Activated CD8-positive, alpha-beta T cell treated with anti-CD3 and anti-CD28 coated beads, Interleukin-2, amount 10 ng/mL, durations not matched to agents 7 days and 5 days (primary cell): ENCODE measurements around the gene MIAT. TPM values are rescaled to one million over a fixed set of nuclear protein-coding genes. Genes with fewer than 3 reads are reported as not detected.
A peak's percentile ranks its signal among the peaks of the same experiment; 100 is the strongest.

Experiments
- ATAC-seq: fragments of 150-1000 bp; cut with Tn5 transposase; one replicate; pipeline ENCODE4 v1.10.0; 2021; ENCODE audit warnings: moderate library complexity
- CTCF ChIA-PET: fragments of 350-600 bp; sonication (Branson Sonifier 250); formaldehyde crosslinking; loops from one replicate; lab custom pipeline; 2021; ENCODE audit warnings: antibody characterized with exemption; lab: Charles Lee
- POLR2A ChIA-PET: fragments of 350-600 bp; sonication (Branson Sonifier 250); formaldehyde crosslinking; loops from one replicate; lab custom pipeline; 2021; ENCODE audit warnings: antibody characterized with exemption; lab: Charles Lee
- DNase-seq: peaks from one replicate; pipeline ENCODE4 v3.0.0-alpha.2; 2020
- H3K27ac Mint-ChIP-seq: one replicate; pipeline ENCODE4 v1.8.0; 2021; ENCODE audit warnings: mild to moderate bottlenecking, mixed read lengths
- H3K27me3 Mint-ChIP-seq: one replicate; pipeline ENCODE4 v1.8.0; 2021; ENCODE audit warnings: low read depth, mixed read lengths
- H3K36me3 Mint-ChIP-seq: one replicate; pipeline ENCODE4 v1.8.0; 2021; ENCODE audit warnings: low read depth, mixed read lengths
- H3K4me1 Mint-ChIP-seq: one replicate; pipeline ENCODE4 v1.8.0; 2021; ENCODE audit warnings: low read depth, mixed read lengths
- H3K4me3 Mint-ChIP-seq: one replicate; pipeline ENCODE4 v1.8.0; 2021; ENCODE audit warnings: mild to moderate bottlenecking, mixed read lengths
- H3K9me3 Mint-ChIP-seq: one replicate; pipeline ENCODE4 v1.8.0; 2022; ENCODE audit warnings: mixed read lengths; ENCODE audit not compliant: insufficient read depth
- total RNA-seq, 2 experiments: library from RNA; stranded (reverse); gene quantifications; one replicate each; pipeline ENCODE4 v1.2.3, GENCODE V29; 2021

MIAT gene
- total RNA-seq, 2 experiments from 2014 or later: 23.6 to 26.3 TPM

- ATAC-seq: no peak
- Mint-ChIP-seq H3K27ac (no peak overlapping the region), H3K27me3 (no peaks in the 10 kb centered on the region), H3K9me3 (peaks cover 8% of the 10 kb centered on the region), H3K4me1 (peaks cover 14% of the 10 kb centered on the region), H3K36me3 (no peaks in the 10 kb centered on the region), H3K4me3 (no peak overlapping the region)
- ChIA-PET POLR2A (no interaction called here), CTCF (no interaction called here)
- no peak for DNase-seq
These were observed 22.3 kb upstream of the MIAT start for GRCh38 chr22:26635117-26635516.

- no peak for DNase-seq
- CTCF ChIA-PET: no interaction called here
- Mint-ChIP-seq H3K4me1 (peaks cover 23% of the 10 kb centered on the region), H3K27me3 (no peaks in the 10 kb centered on the region), H3K4me3 (no peak overlapping the region), H3K36me3 (peaks cover 3% of the 10 kb centered on the region), H3K27ac (peak overlapping the region; percentile 62), H3K9me3 (no peaks in the 10 kb centered on the region)
- POLR2A ChIA-PET: no interaction called here
- ATAC-seq: no peak
These were observed 21.1 kb upstream of the MIAT start for GRCh38 chr22:26636296-26636695.

GRCh38 chr22:26642465-26643417, 14.6 kb upstream of the MIAT start:
- ChIA-PET POLR2A (interaction anchor here (0.6 to 2.3 kb wide), 5 partner anchors 23 to 530 kb away, joined by 4 to 8 read pairs (median 4); partner anchors contain the start of genes HPS4 and SRRD), CTCF (interaction anchor here (0.7 to 1.7 kb wide), 12 partner anchors 9 to 278 kb away, joined by 3 to 6 read pairs (median 4); partner anchors contain the start of gene TFIP11)
- DNase-seq: peak; percentile 86
- Mint-ChIP-seq H3K9me3 (no peaks in the 10 kb centered on the region), H3K4me3 (peak overlapping the region; percentile 63), H3K36me3 (peaks cover 3% of the 10 kb centered on the region), H3K27me3 (no peaks in the 10 kb centered on the region), H3K27ac (peak overlapping the region; percentile 95), H3K4me1 (peaks cover 74% of the 10 kb centered on the region)
- peak; percentile 84 for ATAC-seq

- CTCF ChIA-PET: interaction anchor here (0.7 to 1.7 kb wide), 10 partner anchors 13 to 279 kb away, joined by 3 to 5 read pairs (median 4); no protein-coding TSS in a partner anchor
- ATAC-seq (no peak), DNase-seq (no peak)
- Mint-ChIP-seq H3K27ac (peak overlapping the region; percentile 95), H3K9me3 (no peaks in the 10 kb centered on the region), H3K4me1 (peaks cover 82% of the 10 kb centered on the region), H3K27me3 (no peaks in the 10 kb centered on the region), H3K36me3 (peaks cover 3% of the 10 kb centered on the region), H3K4me3 (peak overlapping the region; percentile 63)
- POLR2A ChIA-PET: interaction anchor here (2.2 to 2.3 kb wide), 2 partner anchors 52 to 140 kb away, joined by 4 to 6 read pairs; no protein-coding TSS in a partner anchor
These were observed 13.8 kb upstream of the MIAT start for GRCh38 chr22:26643418-26644100.

GRCh38 chr22:26646158-26646557, 11.2 kb upstream of the MIAT start:
- no peak for DNase-seq
- no peak for ATAC-seq
- H3K27me3 Mint-ChIP-seq: peaks cover 1% of the 10 kb centered on the region
- H3K9me3 Mint-ChIP-seq: no peaks in the 10 kb centered on the region
- POLR2A ChIA-PET: no interaction called here
- CTCF ChIA-PET: no interaction called here
- H3K27ac Mint-ChIP-seq: no peak overlapping the region
- H3K4me1 Mint-ChIP-seq: peaks cover 87% of the 10 kb centered on the region
- no peaks in the 10 kb centered on the region for H3K36me3 Mint-ChIP-seq
- H3K4me3 Mint-ChIP-seq: no peak overlapping the region

GRCh38 chr22:26648011-26648497, 9.3 kb upstream of the MIAT start:
- H3K4me1 Mint-ChIP-seq: peaks cover 70% of the 10 kb centered on the region
- no peaks in the 10 kb centered on the region for H3K36me3 Mint-ChIP-seq
- DNase-seq (peak; percentile 74), ATAC-seq (peak; percentile 73)
- POLR2A ChIA-PET: interaction anchor here (0.7 to 1.8 kb wide), 2 partner anchors 145 to 176 kb away, joined by 3 to 4 read pairs; no protein-coding TSS in a partner anchor
- H3K9me3 Mint-ChIP-seq: no peaks in the 10 kb centered on the region
- CTCF ChIA-PET: interaction anchor here (1.6 kb wide), 1 partner anchor 9 kb away, joined by 5 read pairs; the partner anchor contains the start of gene MIAT
- peaks cover 7% of the 10 kb centered on the region for H3K27me3 Mint-ChIP-seq
- peak overlapping the region; percentile 63 for H3K4me3 Mint-ChIP-seq
- peak overlapping the region; percentile 81 for H3K27ac Mint-ChIP-seq

- ATAC-seq (no peak), DNase-seq (no peak)
- POLR2A ChIA-PET: interaction anchor here (0.7 kb wide), 1 partner anchor 177 kb away, joined by 3 read pairs; no protein-coding TSS in a partner anchor
- peaks cover 63% of the 10 kb centered on the region for H3K4me1 Mint-ChIP-seq
- H3K36me3 Mint-ChIP-seq: no peaks in the 10 kb centered on the region
- H3K4me3 Mint-ChIP-seq: peak overlapping the region; percentile 63
- CTCF ChIA-PET: interaction anchor here (3.1 kb wide), 1 partner anchor 146 kb away, joined by 13 read pairs; no protein-coding TSS in a partner anchor
- peaks cover 10% of the 10 kb centered on the region for H3K27me3 Mint-ChIP-seq
- H3K9me3 Mint-ChIP-seq: no peaks in the 10 kb centered on the region
- H3K27ac Mint-ChIP-seq: peak overlapping the region; percentile 27
These were observed 8.6 kb upstream of the MIAT start for GRCh38 chr22:26648528-26649388.

GRCh38 chr22:26650722-26651421, 6.5 kb upstream of the MIAT start:
- Mint-ChIP-seq H3K27me3 (peaks cover 16% of the 10 kb centered on the region), H3K27ac (no peak overlapping the region), H3K4me1 (peaks cover 42% of the 10 kb centered on the region), H3K4me3 (no peak overlapping the region), H3K9me3 (no peaks in the 10 kb centered on the region), H3K36me3 (no peaks in the 10 kb centered on the region)
- ChIA-PET POLR2A (interaction anchor here (1.1 kb wide), 1 partner anchor 167 kb away, joined by 3 read pairs; the partner anchor contains the start of genes HPS4 and SRRD), CTCF (interaction anchor here (0.9 to 3.1 kb wide), 5 partner anchors 8 to 284 kb away, joined by 3 to 13 read pairs (median 3); no protein-coding TSS in a partner anchor)
- DNase-seq (no peak), ATAC-seq (no peak)

GRCh38 chr22:26651815-26652214, 5.6 kb upstream of the MIAT start:
- H3K27ac Mint-ChIP-seq: no peak overlapping the region
- peaks cover 16% of the 10 kb centered on the region for H3K27me3 Mint-ChIP-seq
- DNase-seq: no peak
- CTCF ChIA-PET: interaction anchor here (1.0 to 3.1 kb wide), 3 partner anchors 9 to 285 kb away, joined by 3 to 13 read pairs (median 3); no protein-coding TSS in a partner anchor
- no peaks in the 10 kb centered on the region for H3K9me3 Mint-ChIP-seq
- POLR2A ChIA-PET: no interaction called here
- H3K4me3 Mint-ChIP-seq: no peak overlapping the region
- peaks cover 33% of the 10 kb centered on the region for H3K4me1 Mint-ChIP-seq
- no peak for ATAC-seq
- H3K36me3 Mint-ChIP-seq: no peaks in the 10 kb centered on the region

GRCh38 chr22:26658161-26658560, 773 bp downstream of the MIAT start:
- ATAC-seq (peak; percentile 15), DNase-seq (peak; percentile 44)
- H3K27me3 Mint-ChIP-seq: peaks cover 9% of the 10 kb centered on the region
- CTCF ChIA-PET: interaction anchor here (1.0 to 1.1 kb wide), 2 partner anchors 16 to 155 kb away, joined by 3 read pairs; no protein-coding TSS in a partner anchor
- H3K4me1 Mint-ChIP-seq: peaks cover 22% of the 10 kb centered on the region
- POLR2A ChIA-PET: interaction anchor here (0.5 to 0.6 kb wide), 2 partner anchors 14 to 93 kb away, joined by 3 read pairs; no protein-coding TSS in a partner anchor
- H3K36me3 Mint-ChIP-seq: peaks cover under 1% of the 10 kb centered on the region
- H3K4me3 Mint-ChIP-seq: peak overlapping the region; percentile 87
- peak overlapping the region; percentile 88 for H3K27ac Mint-ChIP-seq
- no peaks in the 10 kb centered on the region for H3K9me3 Mint-ChIP-seq
